Retina (tissue), 1 donor: Measurements from ENCODE around the gene LAMA1.

Source experiments
- DNase-seq: peaks from one replicate; pipeline ENCODE4 v3.0.0-alpha.2; 2016

LAMA1 gene

DNA sequence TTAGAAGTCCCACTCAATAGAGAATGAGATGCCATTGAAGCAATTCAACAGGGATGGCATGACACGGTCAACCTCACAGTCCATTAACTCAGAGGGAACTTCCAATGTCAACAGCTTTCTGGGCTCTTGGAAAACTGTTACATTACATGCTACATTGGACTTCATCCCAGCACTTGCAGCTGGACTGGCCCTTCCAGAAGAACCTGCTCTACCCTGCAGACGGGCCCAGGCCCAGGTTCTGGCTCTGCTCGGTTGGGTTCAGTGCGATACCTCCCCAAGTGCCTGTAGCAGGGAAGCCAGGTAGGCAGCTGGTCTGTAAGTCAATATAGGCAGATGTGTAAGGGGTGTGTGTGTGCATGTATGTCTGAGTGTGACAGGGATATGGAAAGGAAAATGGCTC is 12.9 kb downstream of the LAMA1 start:
- no peak for DNase-seq

DNA sequence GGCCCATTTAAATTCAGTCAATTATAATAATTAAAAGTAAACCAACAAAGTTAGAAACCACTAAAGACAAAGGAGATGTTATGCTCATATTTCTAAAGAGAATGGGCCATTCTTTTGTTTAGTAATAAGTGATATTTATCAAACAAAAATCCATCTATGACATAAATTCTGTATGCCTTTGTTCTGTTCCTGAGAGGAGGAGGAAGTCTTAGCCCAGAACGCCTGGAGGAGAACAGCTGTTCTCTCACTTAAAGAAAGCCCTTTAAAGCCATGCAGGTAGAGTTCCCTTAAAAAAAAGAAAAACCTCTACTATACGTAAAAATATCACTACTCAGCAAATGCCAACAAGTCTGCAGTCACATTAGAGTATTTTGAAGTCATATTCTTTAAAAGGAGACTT is 15.5 kb downstream of the LAMA1 start:
- no peak for DNase-seq

DNA sequence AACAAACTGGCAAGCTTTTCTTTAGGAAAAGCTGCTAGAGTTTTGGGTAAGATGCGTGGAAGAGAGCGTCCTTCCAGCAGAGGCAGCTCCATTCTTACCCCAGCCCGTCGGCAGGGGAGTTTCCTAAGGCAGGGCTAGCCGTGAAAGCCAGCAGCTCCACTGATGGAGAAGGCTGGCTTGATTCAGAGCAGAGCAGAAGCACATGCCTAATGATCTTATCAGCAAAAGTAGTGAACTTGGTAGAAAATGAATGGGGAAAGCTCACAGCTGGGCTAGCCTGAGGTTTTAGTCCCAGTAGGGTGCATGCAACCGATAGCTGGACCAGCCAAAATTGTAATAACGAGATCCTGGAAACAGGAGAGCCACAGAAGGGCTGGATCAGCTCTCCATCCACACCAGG is 20.8 kb downstream of the LAMA1 start:
- no peak for DNase-seq

DNA sequence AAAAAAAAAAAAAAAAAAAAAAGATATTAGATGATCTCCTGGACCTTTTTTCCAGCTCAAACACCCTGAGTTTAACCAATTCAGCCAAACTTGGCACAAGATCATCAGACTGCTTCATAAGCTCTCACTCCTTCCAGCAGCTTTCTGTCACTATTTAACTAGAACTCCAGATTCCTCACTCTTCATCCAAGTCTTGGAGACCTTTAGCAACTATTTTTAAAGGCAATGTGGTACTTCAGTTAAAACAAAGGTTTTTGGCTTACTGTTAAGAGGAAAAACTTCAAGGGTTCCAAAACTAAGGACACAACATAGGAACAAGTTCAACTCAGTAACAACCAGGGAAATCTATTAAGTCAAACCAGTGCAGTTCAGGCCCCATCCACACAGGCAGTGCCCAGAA is 23.2 kb downstream of the LAMA1 start:
- DNase-seq: no peak

DNA sequence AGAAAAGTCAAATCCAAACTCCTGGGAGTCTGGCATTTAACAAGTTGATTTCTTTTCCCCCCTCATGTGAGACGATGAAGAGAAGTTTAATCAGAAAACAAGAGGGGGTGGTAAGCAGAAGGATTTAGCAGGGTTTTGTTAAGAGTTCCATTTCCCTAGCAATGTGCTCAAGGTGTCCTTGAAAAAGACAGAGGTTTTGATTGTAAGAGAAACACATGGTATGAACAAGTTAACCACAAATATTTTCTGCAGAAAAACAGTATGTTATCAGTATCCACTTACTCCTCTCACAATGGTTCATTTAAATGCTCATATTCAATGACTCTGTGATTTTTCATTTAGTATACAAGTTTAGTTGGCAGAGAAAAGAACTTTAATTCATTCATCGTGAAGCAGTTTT is 26.8 kb downstream of the LAMA1 start:
- no peak for DNase-seq

DNA sequence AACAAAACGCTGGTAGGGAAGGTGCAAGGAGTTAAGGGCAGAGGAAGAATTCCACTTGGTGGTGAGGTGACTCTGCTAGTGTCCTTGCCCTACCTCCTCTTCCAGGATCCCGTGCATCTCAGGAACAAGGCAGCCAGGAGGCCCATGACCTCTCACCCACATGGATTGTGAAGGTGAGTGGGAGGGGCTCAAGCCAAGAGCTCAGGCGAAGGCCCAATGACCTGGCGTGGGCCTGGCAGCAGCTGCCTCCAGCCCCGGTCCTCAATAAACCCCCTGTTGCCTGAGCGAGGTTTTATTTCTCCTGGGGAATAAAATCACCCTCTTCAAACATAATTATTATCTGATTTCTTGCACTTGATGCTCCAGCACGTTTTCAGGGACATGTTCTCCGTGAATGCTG is 28.2 kb downstream of the LAMA1 start:
- no peak for DNase-seq

DNA sequence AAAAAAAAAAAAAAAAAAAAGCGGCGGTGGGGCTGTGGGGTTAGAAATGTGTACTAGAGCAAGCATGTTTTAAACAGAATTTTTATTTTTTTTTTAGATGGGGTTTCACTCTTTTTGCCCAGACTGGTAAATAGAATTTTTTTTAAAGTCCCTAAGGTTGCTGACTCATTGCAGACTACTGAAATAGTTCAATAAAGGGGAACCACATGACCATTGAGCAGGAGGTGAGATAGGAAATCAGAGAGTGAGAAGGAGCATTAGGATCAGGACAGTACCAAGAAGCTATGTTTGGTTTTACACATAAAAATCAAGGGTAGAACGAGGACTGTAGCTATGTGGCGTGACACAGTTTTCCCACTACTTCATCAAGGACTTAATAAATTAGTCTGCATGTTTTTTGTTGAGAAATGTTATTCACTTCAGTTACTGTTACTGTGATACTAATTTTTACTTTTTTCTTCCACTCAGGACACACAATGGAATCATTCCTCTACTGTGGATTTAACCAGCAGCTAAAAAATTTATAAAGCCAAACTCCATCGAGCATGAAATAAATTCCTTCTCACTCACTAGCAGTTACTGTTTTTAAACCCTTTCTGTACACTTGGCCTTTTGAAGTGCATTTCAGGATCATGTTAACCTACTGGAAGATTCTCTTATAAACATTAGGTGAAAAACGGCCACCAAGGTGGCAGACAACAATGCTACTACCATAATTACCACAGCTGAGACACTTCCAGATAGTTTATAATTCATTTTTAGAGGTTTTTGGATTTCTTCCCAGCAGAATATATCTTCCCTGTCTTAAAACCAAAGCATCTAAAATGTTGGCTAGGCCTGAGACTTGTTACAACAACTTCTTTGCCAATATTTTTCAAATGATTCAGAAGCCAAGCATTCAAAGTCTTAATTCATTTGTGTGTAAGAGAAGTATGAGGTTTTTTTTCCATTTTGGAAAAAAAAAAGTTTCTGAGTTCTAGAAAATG is 33.2 kb downstream of the LAMA1 start:
- DNase-seq: no peak

DNA sequence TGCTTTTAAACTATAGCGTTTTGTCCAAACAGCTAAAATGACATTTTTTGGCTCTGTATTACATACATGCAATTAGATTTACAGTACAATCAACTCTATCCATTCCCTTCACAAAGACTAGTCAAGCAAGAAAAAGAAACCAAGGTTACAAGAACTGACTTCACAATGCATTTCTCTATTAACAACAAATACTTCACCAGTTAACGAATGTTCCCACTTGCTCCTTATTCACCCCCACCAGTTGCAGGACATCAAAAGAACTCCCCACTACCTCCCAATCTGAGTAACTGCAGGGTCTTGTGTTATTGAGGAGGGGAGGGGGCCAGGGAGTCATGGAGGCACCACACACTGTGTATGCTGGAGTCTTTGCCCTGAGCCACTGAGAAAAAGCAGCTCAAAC is 34.9 kb downstream of the LAMA1 start:
- no peak for DNase-seq

DNA sequence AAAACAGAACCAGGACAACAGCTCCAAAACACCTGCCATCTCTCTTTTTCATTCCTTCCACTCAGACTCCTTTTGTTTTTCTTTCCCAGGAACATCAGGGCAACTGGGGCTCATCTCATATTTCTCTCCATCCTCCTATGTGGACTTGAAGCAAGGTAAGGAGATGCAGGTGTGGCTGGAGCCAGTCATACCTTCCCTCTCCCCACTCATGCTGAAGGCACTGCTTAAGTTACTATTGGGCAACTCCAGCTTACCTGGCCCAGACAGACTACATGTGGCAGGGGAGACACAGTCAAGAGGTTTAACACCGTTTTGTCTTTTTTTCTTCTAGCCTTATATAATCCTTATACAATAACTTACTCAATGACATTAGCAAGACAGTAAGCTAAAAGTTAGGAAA is 38.4 kb downstream of the LAMA1 start:
- no peak for DNase-seq

DNA sequence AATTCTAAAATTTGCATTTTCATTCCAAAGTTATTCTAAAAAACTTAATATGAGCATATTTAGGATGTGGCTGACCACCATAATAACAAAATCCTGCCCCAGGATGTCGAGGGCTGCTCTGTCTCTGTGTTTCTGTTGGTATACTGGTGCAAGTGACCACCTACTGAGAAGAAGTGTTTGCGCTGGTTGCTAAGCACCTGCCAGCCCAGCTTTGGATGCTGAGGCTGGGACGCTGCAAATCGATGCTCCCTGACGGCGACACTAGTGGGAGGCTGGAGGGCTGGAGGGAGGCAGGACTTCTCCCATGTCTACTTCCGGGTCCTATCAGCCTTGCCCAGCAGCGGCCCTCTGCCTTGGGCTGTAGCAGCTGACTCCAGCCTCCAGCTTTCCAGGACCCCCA is 45.0 kb downstream of the LAMA1 start:
- peak; percentile 34 for DNase-seq

DNA sequence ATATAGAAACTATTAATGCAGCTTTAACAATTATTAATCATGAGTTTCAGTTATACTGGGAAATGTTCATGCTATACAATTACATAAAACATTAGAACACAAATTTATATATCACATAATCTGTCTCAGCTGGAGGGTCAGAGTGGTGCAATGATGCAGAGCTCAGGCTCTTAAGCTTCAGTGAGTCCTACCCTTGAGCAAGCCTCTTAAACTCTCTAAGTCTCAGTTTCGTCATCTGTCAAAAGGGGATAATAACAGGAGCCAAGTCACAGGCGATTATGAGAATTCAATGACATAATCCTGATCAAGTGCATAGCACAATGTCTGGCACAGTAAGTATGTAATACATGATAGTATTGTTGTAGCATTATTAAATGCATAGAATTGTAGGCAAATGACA is 46.0 kb downstream of the LAMA1 start:
- no peak for DNase-seq

DNA sequence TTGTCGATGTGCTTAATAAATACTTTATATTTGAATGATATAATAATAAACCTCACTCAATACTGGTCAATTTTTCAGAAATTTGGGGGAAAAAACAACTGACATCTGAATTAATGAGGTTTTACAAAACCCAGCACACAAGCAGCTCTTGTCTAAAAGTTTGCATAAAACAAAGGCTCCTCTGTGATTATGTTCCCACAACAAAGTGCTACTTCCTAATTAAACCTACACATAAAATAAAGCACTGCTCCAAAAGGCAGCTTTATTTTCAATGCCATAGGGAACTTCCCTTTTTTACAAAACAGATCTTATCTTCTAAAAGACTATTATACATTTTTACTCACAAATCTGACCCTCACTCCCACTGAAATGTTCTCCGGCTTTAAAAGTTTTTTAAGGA is 47.1 kb downstream of the LAMA1 start:
- DNase-seq: no peak

DNA sequence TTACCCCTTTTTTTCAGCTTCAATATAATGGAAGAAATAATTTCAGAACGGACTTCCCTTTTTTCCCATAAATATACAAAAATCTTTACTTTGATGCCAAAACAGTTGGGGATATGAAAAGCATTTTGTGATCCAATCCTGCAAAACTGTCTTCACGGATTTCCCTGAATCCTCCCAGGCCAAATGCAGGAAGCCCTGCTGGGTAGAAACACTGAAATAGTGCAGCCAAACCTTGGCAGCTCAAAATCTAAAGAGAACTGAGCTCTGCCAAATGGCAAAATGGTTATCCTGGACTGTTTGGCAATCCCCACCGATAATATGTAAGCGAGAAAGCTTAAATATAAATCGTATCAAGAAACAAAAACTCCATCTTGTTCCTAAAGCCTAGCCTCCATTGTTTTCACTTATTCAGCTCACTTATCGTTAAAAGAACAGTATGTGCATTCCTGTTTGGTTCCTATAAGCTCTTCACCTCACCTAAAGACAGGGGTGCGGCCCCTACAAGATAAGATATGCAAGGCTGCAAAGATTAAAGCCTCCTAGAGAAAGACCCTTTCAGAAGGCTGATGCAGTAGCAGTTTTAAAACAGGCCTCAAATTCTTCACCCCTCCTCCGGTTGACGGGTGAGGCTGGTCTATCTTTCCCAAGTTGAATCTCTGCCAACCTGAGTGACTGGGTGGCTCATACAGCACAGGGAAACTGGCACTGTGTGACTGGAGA is 48.6 kb downstream of the LAMA1 start:
- DNase-seq: no peak

DNA sequence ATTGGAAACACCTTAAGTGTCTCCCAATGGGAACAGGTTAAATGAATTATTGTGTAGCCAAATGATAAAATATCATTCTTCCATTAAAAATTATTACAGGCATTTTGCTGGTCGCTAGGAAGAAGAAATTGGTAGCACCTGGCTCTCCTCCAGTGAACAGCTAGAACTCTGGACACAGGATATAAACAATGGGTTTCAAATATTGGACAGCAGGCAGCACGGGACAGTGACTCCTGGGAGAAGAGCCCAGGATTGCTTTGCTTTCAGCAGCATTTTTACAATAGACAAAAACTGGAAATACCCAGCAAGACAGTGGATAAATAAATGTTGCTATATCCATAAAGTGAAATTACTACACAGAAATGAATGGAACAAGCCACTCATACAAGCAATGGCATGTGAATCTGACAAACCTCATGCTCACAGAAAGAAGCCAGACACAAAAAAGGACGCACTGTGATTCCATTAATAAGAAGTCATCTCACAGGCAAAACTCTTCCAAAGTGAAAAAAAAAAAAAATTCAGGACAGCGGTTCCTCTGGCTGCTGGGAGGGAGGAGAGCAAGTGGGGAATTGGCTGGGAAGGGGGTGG is 50.5 kb downstream of the LAMA1 start:
- DNase-seq: no peak

DNA sequence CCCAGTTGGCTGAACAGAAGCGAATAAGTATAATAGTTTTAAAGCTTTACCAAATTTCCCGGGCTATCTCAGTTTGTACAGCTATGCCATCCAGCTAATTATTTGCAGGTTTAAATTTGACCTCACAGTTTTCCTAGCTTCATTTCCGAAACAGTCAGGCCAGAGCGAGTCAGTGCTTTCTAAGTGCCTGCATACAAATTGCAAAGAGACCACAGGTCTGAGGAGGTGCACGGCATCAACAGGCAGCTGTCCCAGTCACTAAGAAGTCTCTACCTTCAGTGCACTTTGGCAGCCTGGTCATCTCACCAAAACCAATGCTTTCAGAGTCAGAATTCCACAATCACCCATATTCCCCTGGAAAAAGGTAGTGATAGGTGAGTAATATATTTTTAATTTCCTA is 51.9 kb downstream of the LAMA1 start:
- DNase-seq: no peak

DNA sequence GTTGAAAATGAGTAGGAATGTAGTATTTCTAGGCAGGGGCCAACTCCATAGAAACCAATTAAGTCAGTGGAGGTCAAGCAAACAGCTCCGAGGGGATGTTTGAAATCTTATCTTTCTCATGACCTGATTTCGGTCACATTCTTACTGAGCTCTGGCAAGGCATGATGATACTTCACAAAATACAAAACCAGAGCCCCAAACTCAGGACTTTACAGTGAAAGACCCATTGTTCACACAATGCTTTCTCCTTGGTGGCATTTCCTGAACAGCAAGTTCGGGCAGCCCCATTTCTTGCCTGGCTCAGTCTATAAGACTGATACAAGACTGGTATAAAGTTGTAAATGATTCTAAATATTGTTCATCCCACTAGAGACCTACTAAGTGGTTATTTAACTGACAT is 53.3 kb downstream of the LAMA1 start:
- DNase-seq: no peak

DNA sequence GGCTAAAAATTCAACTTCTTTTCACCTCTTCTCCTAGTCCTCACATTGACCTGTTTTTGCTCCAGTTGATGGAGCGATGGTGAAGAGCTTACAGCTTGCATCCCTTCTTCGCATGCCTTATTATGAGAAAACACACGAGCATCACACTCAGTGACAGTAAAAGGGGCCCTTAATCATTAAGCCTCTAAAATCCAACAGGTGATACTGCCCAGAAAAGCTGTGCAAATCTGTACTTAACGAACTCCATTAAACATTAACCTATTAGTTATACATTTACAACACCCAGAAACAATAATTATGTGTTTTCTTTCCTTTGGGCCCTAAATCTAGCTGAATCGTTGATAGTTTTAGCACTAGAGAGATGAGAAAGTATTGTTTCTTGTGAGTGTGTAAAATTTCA is 54.8 kb downstream of the LAMA1 start:
- no peak for DNase-seq

DNA sequence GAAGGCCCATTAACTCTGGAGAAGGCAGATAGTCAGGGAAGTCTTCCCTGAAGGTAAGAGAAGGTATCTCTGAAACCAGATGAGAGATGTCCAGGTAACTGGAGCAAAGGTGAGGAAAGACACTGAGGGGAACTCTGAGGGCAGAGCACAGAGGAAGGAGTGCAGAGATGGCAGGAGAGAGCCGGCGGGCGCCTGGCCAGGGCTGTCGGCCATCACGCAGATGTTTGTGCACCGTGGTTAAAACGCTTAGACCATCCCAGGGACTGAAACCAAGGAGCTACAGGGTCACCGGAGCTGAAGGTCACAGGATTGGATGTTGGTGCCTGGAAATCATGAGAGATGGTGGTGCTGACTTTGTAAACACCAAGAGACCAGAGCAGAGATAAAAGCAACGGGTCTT is 55.4 kb downstream of the LAMA1 start:
- no peak for DNase-seq

DNA sequence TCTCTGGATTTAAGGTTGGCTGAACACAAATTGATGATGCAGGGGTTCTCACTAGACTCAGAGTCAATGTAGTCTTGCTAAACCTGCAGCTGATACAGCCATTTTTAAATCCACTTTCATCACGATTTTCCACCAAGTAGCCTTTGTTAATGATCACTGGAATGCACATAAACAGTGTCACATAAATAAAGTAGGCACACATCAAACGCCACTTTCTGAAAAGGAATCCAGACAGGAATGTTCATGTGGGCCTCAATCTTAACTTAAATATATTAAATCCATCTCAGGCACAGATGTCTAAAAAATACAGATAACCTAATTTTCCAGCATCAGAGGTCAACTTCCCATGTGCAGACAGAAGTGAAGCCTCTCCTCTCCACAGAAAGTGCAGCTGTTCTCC is 58.3 kb downstream of the LAMA1 start:
- DNase-seq: peak; percentile 62

DNA sequence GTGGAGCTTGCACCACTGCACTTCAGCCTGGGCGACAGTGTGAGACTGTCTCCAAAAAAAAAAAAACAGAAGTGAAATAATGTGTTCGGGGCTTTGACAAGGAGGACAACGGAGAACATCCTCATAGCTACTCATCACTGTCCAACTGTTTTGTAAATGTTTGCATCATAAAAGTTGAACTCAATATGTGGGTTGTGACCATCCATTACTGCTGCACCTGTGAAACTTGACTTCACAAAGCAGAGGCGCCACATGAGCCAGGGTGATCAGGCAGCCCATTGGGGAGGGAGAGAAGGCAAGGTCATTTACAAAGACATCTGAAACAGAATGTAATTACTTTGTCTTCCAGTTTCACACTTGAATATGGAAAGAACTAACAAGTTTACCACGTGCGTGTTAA is 61.6 kb downstream of the LAMA1 start:
- DNase-seq: no peak

DNA sequence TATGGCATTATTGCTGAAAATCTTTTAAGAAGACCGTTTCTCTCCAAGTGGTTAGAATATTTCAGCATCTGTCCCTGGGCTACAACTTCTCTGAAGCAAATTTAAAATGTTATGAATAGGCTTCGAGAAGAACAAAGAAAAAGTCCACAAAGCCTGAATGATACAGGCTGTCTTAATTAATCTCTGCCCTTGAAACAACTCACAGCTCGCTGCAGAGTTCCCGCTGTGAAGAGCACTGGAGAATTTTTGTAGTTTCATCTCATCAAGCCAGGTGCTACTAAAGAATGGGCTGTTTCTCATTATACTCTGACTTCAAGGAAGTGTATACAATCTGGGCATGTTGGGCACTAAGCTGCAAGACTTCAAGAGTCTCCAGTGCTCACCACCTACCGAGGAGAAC is 67.6 kb downstream of the LAMA1 start:
- DNase-seq: peak; percentile 31

DNA sequence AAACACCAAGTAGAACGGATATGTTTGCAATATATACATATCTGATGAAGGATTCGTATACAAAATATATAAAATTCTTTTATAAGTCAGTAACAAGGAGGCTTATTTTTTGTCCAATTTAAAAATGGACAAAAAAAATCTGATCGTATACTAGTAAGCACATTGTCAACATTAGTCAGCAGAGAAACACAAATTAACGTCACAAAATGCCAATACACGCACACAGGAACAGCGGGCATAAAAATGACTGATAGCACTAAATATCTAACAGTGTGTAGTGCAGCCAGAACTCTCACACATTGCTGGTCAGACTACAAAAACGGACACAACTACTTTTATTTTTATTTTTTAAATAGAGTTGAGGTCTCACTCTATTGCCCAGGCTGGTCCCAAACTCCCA is 69.5 kb downstream of the LAMA1 start:
- no peak for DNase-seq

DNA sequence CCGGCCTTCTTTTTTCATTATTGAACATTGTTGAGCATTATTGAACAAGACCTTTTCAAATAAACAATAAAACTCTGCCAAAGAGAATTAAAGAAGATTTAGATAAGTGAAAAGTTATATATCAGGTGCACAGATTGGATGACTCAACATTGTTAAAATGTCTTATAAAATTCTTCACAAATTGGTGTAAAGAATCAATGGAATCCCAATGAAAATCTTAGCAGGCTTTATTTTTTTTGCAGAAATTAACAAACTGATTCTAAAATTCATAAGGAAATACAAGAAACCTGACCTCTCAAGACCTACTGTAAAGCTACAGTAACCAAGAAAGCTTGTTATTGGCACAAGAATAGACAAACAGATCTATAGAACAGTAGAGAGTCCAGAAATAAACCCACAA is 70.3 kb downstream of the LAMA1 start:
- no peak for DNase-seq

DNA sequence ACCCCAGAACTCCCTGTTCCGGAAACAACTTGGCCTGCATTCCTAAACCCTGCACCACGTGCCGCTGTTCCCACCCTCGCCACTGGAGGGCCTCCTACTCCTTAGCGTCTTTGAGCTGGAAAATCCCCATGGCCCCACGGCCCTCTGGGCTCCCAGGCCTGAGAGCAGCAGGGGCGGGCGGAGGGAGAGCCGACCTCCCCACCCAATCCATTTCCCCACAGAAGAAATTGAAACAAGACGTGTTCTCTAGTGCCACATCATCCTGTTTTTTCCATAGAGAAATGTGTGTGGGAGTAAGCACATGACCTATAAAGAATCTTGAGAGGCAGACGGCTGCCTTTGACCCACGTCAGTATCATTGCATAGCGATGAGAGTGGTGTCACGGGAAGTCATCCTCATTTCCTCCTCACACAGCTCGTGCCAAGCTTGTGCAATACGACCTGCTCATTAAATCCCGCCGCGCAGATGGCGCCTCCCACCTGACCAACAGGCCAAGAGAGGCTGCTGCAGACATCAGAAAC is 79.2 kb downstream of the LAMA1 start:
- DNase-seq: peak; percentile 46
